Breast epithelium (tissue), 3 donors: ENCODE data around the gene GPR176.

ENCODE experiments used
- CTCF ChIP-seq, 3 donors: fragments of 450-650 bp; IDR thresholded peaks; one replicate each; pipeline ENCODE4 v1.5.1; 2016 to 2017; ENCODE audit warnings: antibody characterized with exemption in 3 of 3, mild to moderate bottlenecking in 3 of 3, moderate library complexity in 3 of 3
- POLR2A ChIP-seq: fragments of 450-650 bp; IDR thresholded peaks from one replicate; pipeline ENCODE4 v1.6.1; 2016; ENCODE audit warnings: antibody characterized with exemption, mild to moderate bottlenecking, moderate library complexity
- POLR2AphosphoS5 ChIP-seq, 3 donors: sonication (generic); formaldehyde crosslinking; IDR thresholded peaks; one replicate each; pipeline ENCODE4 v1.6.1; 2017; ENCODE audit warnings: antibody characterized with exemption in 3 of 3

DNA sequence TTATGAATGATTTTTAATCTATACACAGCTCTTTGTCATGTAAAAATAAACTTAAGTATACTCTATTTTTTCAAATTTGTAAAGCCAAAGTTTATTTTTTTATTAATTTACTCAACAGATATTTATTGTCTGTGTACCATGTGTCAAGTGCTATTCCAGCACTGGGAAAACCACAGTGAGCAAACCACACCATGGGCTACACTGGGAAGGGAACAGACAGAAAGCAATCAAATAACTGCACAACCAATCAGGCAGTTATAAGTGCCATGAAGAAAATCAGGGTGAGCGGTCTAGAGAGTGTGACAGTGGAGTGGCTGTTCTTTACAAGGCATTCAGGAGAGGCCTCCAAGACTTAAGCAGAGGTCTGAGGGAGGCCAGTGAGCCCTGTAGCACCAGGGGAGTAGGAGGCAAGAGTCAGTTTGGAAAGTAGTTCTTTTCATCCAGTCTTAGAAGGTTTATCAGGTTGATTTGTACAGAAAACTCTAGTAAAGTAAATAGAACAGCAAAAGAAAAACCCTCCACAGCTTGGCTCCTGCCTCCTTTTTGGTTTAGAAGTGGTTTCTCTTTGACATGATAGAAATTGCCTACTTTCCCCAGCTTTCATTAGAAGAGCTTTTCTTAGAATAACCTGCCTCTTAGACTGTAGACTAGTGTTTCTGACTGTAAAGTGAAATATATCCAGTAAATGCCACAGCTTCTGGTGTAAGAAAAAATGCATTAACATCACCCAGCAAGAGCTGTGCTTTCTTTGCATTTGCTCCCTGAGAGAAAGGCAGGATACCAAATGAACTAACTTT is 27.5 kb upstream of the GPR176 start:
- TF ChIP-seq CTCF (IDR thresholded peaks at IDR 0.05) (no peak), POLR2A (no peak), POLR2AphosphoS5 (IDR thresholded peaks at IDR 0.05) (no peak)
